HepG2 (cell line): Measurements from ENCODE around the gene PRM3. TPM values are rescaled to one million over a fixed set of nuclear protein-coding genes. Genes with fewer than 3 reads are reported as not detected.

Experiments
- ATAC-seq: fragments of 200-7000 bp; cut with Tn5 transposase; 3 replicates; pipeline ENCODE4 v1.9.1; 2020; ENCODE audit warnings: mild to moderate bottlenecking, moderate library complexity
- BruUV-seq: library from RNA; stranded (reverse); fragments of 400-500 nt; replicated peaks from 2 replicates; lab custom pipeline; 2021; lab: Mats Ljungman, UMichigan
- CTCF ChIA-PET: fragments of 300-600 bp; formaldehyde crosslinking; extraction: SDS; loops from one replicate; lab custom pipeline; 2021; ENCODE audit warnings: low total read pairs, inconsistent platforms, low intra/inter-chr PET ratio; lab: Yijun Ruan, JAX
- POLR2A ChIA-PET: fragments of 350-600 bp; sonication (Branson Sonifier 250); formaldehyde crosslinking; loops from one replicate; lab custom pipeline; 2020; ENCODE audit warnings: antibody characterized with exemption, inconsistent platforms; lab: Yijun Ruan, JAX
- DNase-seq: peaks from one replicate; pipeline ENCODE4 v3.0.0-alpha.2; 2015; ENCODE audit warnings: low spot score
- FAIRE-seq: peaks from 3 replicates; lab custom pipeline; 2011; peaks lifted over from hg19 to GRCh38; lab: Jason Lieb, UNC
- H2AFZ ChIP-seq: one replicate; pipeline ENCODE4 v1.6.1; 2011; ENCODE audit warnings: low read length, inconsistent platforms
- H3K27ac ChIP-seq: fragments of 300-600 bp; 3 replicates; pipeline ENCODE4 v1.8.0; 2011; ENCODE audit warnings: mixed run types, mild to moderate bottlenecking, mixed read lengths, low read length, inconsistent platforms; ENCODE audit not compliant: insufficient read depth; ENCODE audit errors: extremely low read length
- H3K27me3 ChIP-seq, 2 experiments: fragments of 200-600 bp in 1 of 2; 2 replicates in 1 of 2; 3 replicates in 1 of 2; pipeline versions ENCODE4 v1.6.0 to v1.8.0; 2011; ENCODE audit warnings: low read length in 2 of 2, mild to moderate bottlenecking in 2 of 2, moderate library complexity in 2 of 2, inconsistent platforms in 1 of 2; ENCODE audit not compliant: insufficient read depth in 2 of 2, control insufficient read depth in 1 of 2
- H3K36me3 ChIP-seq, 2 experiments: fragments of 200-600 bp in 1 of 2; replicated peaks in 1 of 2; 2 replicates in 1 of 2; 3 replicates in 1 of 2; pipeline versions ENCODE4 v1.5.1 to v1.8.0; 2011; ENCODE audit warnings: low read length in 2 of 2, inconsistent platforms in 1 of 2; ENCODE audit not compliant: insufficient read depth in 2 of 2, control insufficient read depth in 1 of 2
- H3K4me1 ChIP-seq: 2 replicates; pipeline ENCODE4 v1.5.1; 2012; ENCODE audit warnings: low read length, inconsistent platforms; ENCODE audit not compliant: insufficient read depth
- H3K4me2 ChIP-seq: 2 replicates; pipeline ENCODE4 v1.6.0; 2011; ENCODE audit warnings: low read depth, low read length, inconsistent platforms
- H3K4me3 ChIP-seq, 3 experiments: fragments of 200-600 bp in 1 of 3; sonication (generic), shearing (Covaris generic) in 1 of 3; replicated peaks in 1 of 3; 2 replicates each; pipeline ENCODE4 v1.5.1; 2011 to 2016; ENCODE audit warnings: low read length in 3 of 3, inconsistent platforms in 2 of 3, low read depth in 2 of 3, mild to moderate bottlenecking in 2 of 3, control low read depth in 1 of 3, mixed read lengths in 1 of 3; ENCODE audit not compliant: insufficient read depth in 1 of 3
- H3K79me2 ChIP-seq: one replicate; pipeline ENCODE4 v1.6.1; 2011; ENCODE audit warnings: low read length, inconsistent platforms; ENCODE audit not compliant: insufficient read depth
- H3K9ac ChIP-seq: 2 replicates; pipeline ENCODE4 v1.6.0; 2011; ENCODE audit warnings: mild to moderate bottlenecking, low read depth, low read length, inconsistent platforms; ENCODE audit not compliant: insufficient read depth
- H3K9me3 ChIP-seq: 2 replicates; pipeline ENCODE4 v1.5.1; 2012; ENCODE audit warnings: mild to moderate bottlenecking, low read length
- H4K20me1 ChIP-seq: 2 replicates; pipeline ENCODE4 v1.6.0; 2011; ENCODE audit warnings: inconsistent platforms, mild to moderate bottlenecking, low read length, moderate library complexity; ENCODE audit not compliant: insufficient read depth
- HDAC6 ChIP-seq: fragments of 200-600 bp; sonication (generic); IDR thresholded peaks from 2 replicates; pipeline ENCODE4 v1.7.0; 2017; ENCODE audit warnings: mild to moderate bottlenecking, antibody characterized with exemption, low read length, low read depth
- HOXA7 ChIP-seq: sonication (generic); formaldehyde crosslinking; IDR thresholded peaks from 2 replicates; pipeline ENCODE4 v1.8.1; 2022; ENCODE audit warnings: mild to moderate bottlenecking, missing genetic modification reagents, moderate library complexity
- KLF12 ChIP-seq: sonication (generic); formaldehyde crosslinking; IDR thresholded peaks from 2 replicates; pipeline ENCODE4 v1.4.0; 2020; ENCODE audit warnings: missing genetic modification reagents, borderline replicate concordance
- MNT ChIP-seq: fragments of 450-650 bp; IDR thresholded peaks from 2 replicates; pipeline ENCODE4 v1.6.1; 2016
- TBP ChIP-seq: sonication (generic); formaldehyde crosslinking; IDR thresholded peaks from 2 replicates; pipeline ENCODE4 v1.5.0; 2020; ENCODE audit warnings: missing genetic modification reagents
- ZBTB7A ChIP-seq: sonication (generic); formaldehyde crosslinking; IDR thresholded peaks from 2 replicates; pipeline ENCODE4 v1.8.0; 2022; ENCODE audit warnings: mild to moderate bottlenecking, missing genetic modification reagents
- ZFP90 ChIP-seq: sonication (generic); formaldehyde crosslinking; IDR thresholded peaks from 2 replicates; pipeline ENCODE4 v1.8.0; 2022; ENCODE audit warnings: missing genetic modification reagents, mild to moderate bottlenecking, inconsistent platforms, borderline replicate concordance
- ZNF207 ChIP-seq: fragments of 450-650 bp; IDR thresholded peaks from 2 replicates; pipeline ENCODE4 v1.6.1; 2016; ENCODE audit warnings: antibody characterized with exemption, borderline replicate concordance
- ZNF589 ChIP-seq: sonication (generic); formaldehyde crosslinking; conservative IDR thresholded peaks from 2 replicates; pipeline ENCODE4 v1.8.0; 2022; ENCODE audit warnings: mild to moderate bottlenecking, moderate library complexity, missing genetic modification reagents
- ZNF644 ChIP-seq: IDR thresholded peaks from 2 replicates; pipeline ENCODE4 v1.6.1; 2016; ENCODE audit warnings: low read depth
- ZNF672 ChIP-seq: sonication (generic); formaldehyde crosslinking; IDR thresholded peaks from 2 replicates; pipeline ENCODE4 v1.8.1; 2022; ENCODE audit warnings: missing genetic modification reagents
- WGBS: methylation state at CpG from one replicate; pipeline ENCODE4 v1.1.6; 2017; ENCODE audit warnings: low lambda C conversion rate; 5-methylcytosine and 5-hydroxymethylcytosine counted together
- in situ Hi-C: cut with HindIII; loops from 2 replicates; pipeline ENCODE4 v1.10.0; 2017; ENCODE audit warnings: low pct_unique_long_range_greater_than_20kb; ENCODE audit not compliant: extremely low pct_ligation_motif_present
- intact Hi-C: fragments of 100-400 bp; cut with micrococcal nuclease; formaldehyde crosslinking; loops from one replicate; pipeline ENCODE4 v1.10.0; 2022; ENCODE audit not compliant: unreplicated experiment
- polyA plus RNA-seq, 8 experiments: library from polyadenylated mRNA; depleted of rRNA in 3 of 8; stranded (reverse) in 7 of 8; unstranded in 1 of 8; fragments of >200 nt; fragmentation: Illumina TruSeq in 4 of 8; extraction: Trizol in 4 of 8; gene quantifications; 2 replicates each; pipeline versions ENCODE4 v1.2.1 to v1.2.3, GENCODE V29; 2011 to 2016; ENCODE audit warnings: low read depth in 4 of 8, missing spikeins in 1 of 8, mixed read lengths in 1 of 8; ENCODE audit not compliant: insufficient read depth in 1 of 8
- total RNA-seq, 5 experiments: library from RNA; depleted of rRNA; stranded (reverse); fragments of >200 nt; fragmentation: Illumina TruSeq; extraction: Trizol; gene quantifications; 2 replicates each; pipeline ENCODE4 v1.2.3, GENCODE V29; 2016; ENCODE audit warnings: low read depth in 1 of 5
- TF ChIP-seq, protein P1 (sequence below): sonication (generic); formaldehyde crosslinking; IDR thresholded peaks from 2 replicates; pipeline ENCODE4 v1.4.0; 2020; ENCODE audit warnings: mild to moderate bottlenecking, missing genetic modification reagents

PRM3 gene
- total and polyA plus RNA-seq, 2 of the 13 experiments (the other 11 are each of a cell fraction or from before 2014, with no cell fraction given), result not detected

DNA sequence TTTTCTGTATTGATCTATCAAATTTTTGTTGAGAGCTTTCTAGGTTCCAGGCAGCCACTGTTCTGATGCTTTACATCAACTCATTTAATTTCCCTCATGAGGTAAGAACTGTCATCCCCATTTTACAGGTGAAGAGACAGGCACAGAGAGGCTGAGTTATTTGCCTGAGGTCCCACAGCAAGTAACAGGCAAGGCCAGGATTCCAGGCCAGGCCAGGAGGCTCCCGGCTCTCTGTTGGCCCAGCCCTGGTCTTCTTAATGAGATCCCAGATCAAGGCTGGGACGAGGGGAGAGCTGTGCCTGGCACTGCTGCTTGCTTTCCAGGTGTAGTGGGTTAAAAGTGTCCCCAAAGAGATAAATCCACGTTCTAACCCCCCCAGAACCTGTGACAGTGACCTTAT lies 49.4 kb upstream of the PRM3 start (continued):
- no peak for TF ChIP-seq ZNF644 (CRISPR knock-in tag)
- TF ChIP-seq ZFP90 (CRISPR knock-in tag), result 0 out of 2 replicates have a peak, but pooled peaks have one; percentile 39
- TF ChIP-seq, all 625 proteins: peak for 3

- Histone ChIP-seq H3K4me2 (no peak overlapping the region), H3K4me1 (peaks cover 29% of the 10 kb centered on the region), H3K27me3 (no peaks in the 10 kb centered on the region), H3K27ac (no peak overlapping the region), H3K4me3 (no peak overlapping the region), H3K79me2 (no peaks in the 10 kb centered on the region), H3K36me3 (no peaks in the 10 kb centered on the region), H2AFZ (no peak overlapping the region), H4K20me1 (no peaks in the 10 kb centered on the region), H3K9me3 (no peaks in the 10 kb centered on the region), H3K9ac (no peak overlapping the region)
- ATAC-seq, result no peak
- TF ChIP-seq HDAC6 (no peak), ZNF672 (CRISPR knock-in tag) (0 out of 2 replicates have a peak, but pooled peaks have one; percentile 56), ZNF207 (0 out of 2 replicates have a peak, but pooled peaks have one; percentile 34), MNT (peak; percentile 84), HOXA7 (CRISPR knock-in tag) (peak; percentile 82; the same call in 1 of the 2 replicates), ZNF589 (peak; percentile 58; the same call in 1 of the 2 replicates), ZBTB7A (0 out of 2 replicates have a peak, but pooled peaks have one; percentile 28), KLF12 (no peak), TBP (no peak)
- TF ChIP-seq, protein P1, sequence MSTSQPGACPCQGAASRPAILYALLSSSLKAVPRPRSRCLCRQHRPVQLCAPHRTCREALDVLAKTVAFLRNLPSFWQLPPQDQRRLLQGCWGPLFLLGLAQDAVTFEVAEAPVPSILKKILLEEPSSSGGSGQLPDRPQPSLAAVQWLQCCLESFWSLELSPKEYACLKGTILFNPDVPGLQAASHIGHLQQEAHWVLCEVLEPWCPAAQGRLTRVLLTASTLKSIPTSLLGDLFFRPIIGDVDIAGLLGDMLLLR, result no peak
- 82% methylated on average over 5 of the region's 5 CpGs for WGBS
- BruUV-seq, result no TSS peak
- no peak for FAIRE-seq
- in situ Hi-C loops (no loop called here), intact Hi-C loops (no loop called here)
- ChIA-PET CTCF (no interaction called here), POLR2A (no interaction called here)
- DNase-seq, result no peak
These were observed 48.2 kb upstream of the PRM3 start for GRCh38 chr16:11321662-11322061.
